ENCODE measurements around the gene RBM39. TPM values are rescaled to one million over a fixed set of nuclear protein-coding genes. Genes with fewer than 3 reads are reported as not detected.
A peak's percentile ranks its signal among the peaks of the same experiment; 100 is the strongest.

Gene RBM39
- total and polyA plus RNA-seq, 2 of the 13 experiments (the other 11 are each of a cell fraction or from before 2014, with no cell fraction given), result 788 to 920 TPM

GRCh38 chr20:35699127-35699956, 42.7 kb downstream of the RBM39 start, which contains the start of the genes NFS1 and ROMO1 (continued):
- TF ChIP-seq HNF1A (IDR thresholded peaks at IDR 0.05; ENCODE audit: low read depth), result no peak
- peak; percentile 83; the same call in 1 of the 2 replicates for TF ChIP-seq HNF1A (CRISPR knock-in tag; IDR thresholded peaks at IDR 0.05; ENCODE audit: borderline replicate concordance)
- TF ChIP-seq RBFOX2 (IDR thresholded peaks at IDR 0.05; ENCODE audit: low read depth, low read length), result peak; percentile 100
- TF ChIP-seq HOXA3 (CRISPR knock-in tag; IDR thresholded peaks at IDR 0.05), result peak; percentile 98
- peak; percentile 96; the same call in 1 of the 2 replicates for TF ChIP-seq FOXC1 (CRISPR knock-in tag; IDR thresholded peaks at IDR 0.05; ENCODE audit: borderline replicate concordance)
- TF ChIP-seq ZNF20 (CRISPR knock-in tag; IDR thresholded peaks at IDR 0.05), result peak; percentile 97
- TF ChIP-seq ZNF142 (CRISPR knock-in tag; IDR thresholded peaks at IDR 0.05), result peak; percentile 94
- TF ChIP-seq ZMAT5 (CRISPR knock-in tag; IDR thresholded peaks at IDR 0.05; ENCODE audit: borderline replicate concordance, low read depth), result peak; percentile 80; the same call in 1 of the 2 replicates
- peak; percentile 96; the same call in 1 of the 2 replicates for TF ChIP-seq ETS1 (CRISPR knock-in tag; IDR thresholded peaks at IDR 0.05)
- TF ChIP-seq DNMT3B (CRISPR knock-in tag; conservative IDR thresholded peaks at IDR 0.05), result peak; percentile 93
- TF ChIP-seq ZNF724P (CRISPR knock-in tag; IDR thresholded peaks at IDR 0.05; ENCODE audit: borderline replicate concordance), result peak; percentile 94; the same call in 1 of the 2 replicates
- TF ChIP-seq ZNF878 (CRISPR knock-in tag; IDR thresholded peaks at IDR 0.05), result peak; percentile 97
